Amygdala (tissue), 56 donors: ENCODE results near the gene SEC14L2.
"Not testable (repeated sequence)": the region's sequence is repeated elsewhere in the genome, so short reads cannot be mapped to it uniquely, and the experiment has no call there.

Experiments used
- DNase-seq, 56 donors: peaks; one replicate each; lab custom pipeline; 2025; lab: John Stamatoyannopoulos, UW

Gene SEC14L2

GRCh38 chr22:30445438-30446145 lies 48.8 kb downstream of the SEC14L2 start:
- DNase-seq, result no peak

GRCh38 chr22:30447656-30448055 lies 50.8 kb downstream of the SEC14L2 start:
- DNase-seq, result no peak

- DNase-seq, result not testable (repeated sequence)
Measured at GRCh38 chr22:30451488-30451887, 54.7 kb downstream of the SEC14L2 start.

- DNase-seq, result no peak
Measured at GRCh38 chr22:30452861-30453260, 56.0 kb downstream of the SEC14L2 start.

GRCh38 chr22:30453731-30454510 lies 57.1 kb downstream of the SEC14L2 start:
- no peak for DNase-seq

GRCh38 chr22:30455075-30455840 lies 58.4 kb downstream of the SEC14L2 start:
- no peak for DNase-seq

GRCh38 chr22:30457981-30458380 lies 61.2 kb downstream of the SEC14L2 start:
- peak in 34 of 56 donors; percentile 3 to 67 (median 22) for DNase-seq

- DNase-seq, result no peak
Measured at GRCh38 chr22:30459181-30460052, 62.6 kb downstream of the SEC14L2 start.

- DNase-seq, result no peak
Measured at GRCh38 chr22:30460147-30460546, 63.3 kb downstream of the SEC14L2 start.

- DNase-seq, result not testable (repeated sequence)
Measured at GRCh38 chr22:30460555-30460954, 63.7 kb downstream of the SEC14L2 start.

- no peak for DNase-seq
Measured at GRCh38 chr22:30469165-30469564, 72.3 kb downstream of the SEC14L2 start.

- DNase-seq, result no peak
Measured at GRCh38 chr22:30470655-30471054, 73.8 kb downstream of the SEC14L2 start.

- peak in 7 of 56 donors; percentile 4 to 35 (median 11) for DNase-seq
Measured at GRCh38 chr22:30471616-30472318, 74.9 kb downstream of the SEC14L2 start, which contains the start of gene SEC14L3. Gene SEC14L3, minus strand, starts transcription at chr22:30472017. Its CDS starts 59 bp downstream, at chr22:30471958.

GRCh38 chr22:30472994-30473720 lies 76.3 kb downstream of the SEC14L2 start:
- no peak for DNase-seq

GRCh38 chr22:30474121-30474520 lies 77.3 kb downstream of the SEC14L2 start:
- DNase-seq, result no peak
